Caco-2 (cell line): Measurements from ENCODE around the gene ZIC1. TPM values are rescaled to one million over a fixed set of nuclear protein-coding genes. Genes with fewer than 3 reads are reported as not detected.

Experiments
- BruUV-seq: library from RNA; stranded (reverse); fragments of 400-500 nt; replicated peaks from 2 replicates; lab custom pipeline; 2021; lab: Mats Ljungman, UMichigan
- CTCF ChIA-PET: fragments of 300-600 bp; sonication (Branson Sonifier 250); formaldehyde crosslinking; loops from one replicate; lab custom pipeline; 2022; ENCODE audit warnings: antibody characterized with exemption; lab: Charles Lee
- POLR2A ChIA-PET: fragments of 300-600 bp; sonication (Branson Sonifier 250); formaldehyde crosslinking; loops from one replicate; lab custom pipeline; 2022; ENCODE audit warnings: antibody characterized with exemption; lab: Charles Lee
- DNase-seq, 2 experiments: peaks; one replicate each; pipeline versions ENCODE4 v3.0.0 to v3.0.0-alpha.2; 2020 to 2022
- H3K27me3 ChIP-seq: replicated peaks from 2 replicates; pipeline ENCODE4 v1.6.0; 2011; ENCODE audit warnings: low read length; ENCODE audit not compliant: control insufficient read depth, insufficient read depth
- H3K36me3 ChIP-seq: 2 replicates; pipeline ENCODE4 v1.5.1; 2011; ENCODE audit warnings: low read length; ENCODE audit not compliant: control insufficient read depth, insufficient read depth
- H3K4me1 ChIP-seq: fragments of 250-450 bp; sonication (Bioruptor Pico); 2 replicates; pipeline ENCODE4 v1.5.1; 2020; ENCODE audit warnings: mild to moderate bottlenecking
- H3K4me3 ChIP-seq: 2 replicates; pipeline ENCODE4 v1.5.1; 2011; ENCODE audit warnings: low read depth, mild to moderate bottlenecking, control low read depth, low read length
- H3K9me3 ChIP-seq: fragments of 250-450 bp; sonication (Bioruptor Pico); 2 replicates; pipeline ENCODE4 v1.5.1; 2020; ENCODE audit warnings: mild to moderate bottlenecking, moderate library complexity
- H3K27ac Mint-ChIP-seq: one replicate; pipeline ENCODE4 v1.8.0; 2022; ENCODE audit warnings: mixed read lengths; ENCODE audit not compliant: unreplicated experiment
- H3K27me3 Mint-ChIP-seq: one replicate; pipeline ENCODE4 v1.8.0; 2022; ENCODE audit warnings: mixed read lengths; ENCODE audit not compliant: insufficient read depth, unreplicated experiment
- H3K36me3 Mint-ChIP-seq: one replicate; pipeline ENCODE4 v1.8.0; 2022; ENCODE audit warnings: mild to moderate bottlenecking, mixed read lengths; ENCODE audit not compliant: insufficient read depth, unreplicated experiment
- H3K4me1 Mint-ChIP-seq: one replicate; pipeline ENCODE4 v1.8.0; 2022; ENCODE audit warnings: low read depth, mixed read lengths; ENCODE audit not compliant: unreplicated experiment
- H3K4me3 Mint-ChIP-seq: one replicate; pipeline ENCODE4 v1.8.0; 2022; ENCODE audit warnings: mild to moderate bottlenecking, moderate library complexity, mixed read lengths; ENCODE audit not compliant: unreplicated experiment
- H3K9me3 Mint-ChIP-seq: one replicate; pipeline ENCODE4 v1.8.0; 2022; ENCODE audit warnings: mixed read lengths; ENCODE audit not compliant: unreplicated experiment
- CTCF ChIP-seq, 2 experiments: fragments of 200-600 bp in 1 of 2; IDR thresholded peaks; 1 replicate in 1 of 2; 2 replicates in 1 of 2; pipeline versions ENCODE4 v1.5.1 to v1.8.0; 2011 to 2022; ENCODE audit warnings: antibody characterized with exemption in 1 of 2, control low read depth in 1 of 2, inconsistent platforms in 1 of 2, low read depth in 1 of 2, low read length in 1 of 2, mild to moderate bottlenecking in 1 of 2, moderate library complexity in 1 of 2; ENCODE audit not compliant: insufficient read depth in 1 of 2, severe bottlenecking in 1 of 2, unreplicated experiment in 1 of 2
- intact Hi-C: fragments of 100-400 bp; cut with micrococcal nuclease; formaldehyde crosslinking; loops from one replicate; pipeline ENCODE4 v1.10.0; 2022; ENCODE audit not compliant: unreplicated experiment
- total RNA-seq: library from RNA; stranded (reverse); gene quantifications from 2 replicates; pipeline ENCODE4 v1.2.3, GENCODE V29; 2022

Gene ZIC1
- total RNA-seq, 1 experiment from 2014 or later: not detected

- Histone ChIP-seq H3K4me1 (no peaks in the 10 kb centered on the region), H3K27me3 (no peaks in the 10 kb centered on the region), H3K9me3 (no peaks in the 10 kb centered on the region), H3K4me3 (no peak overlapping the region), H3K36me3 (no peaks in the 10 kb centered on the region)
- no peaks in the 10 kb centered on the region for H3K9me3 Mint-ChIP-seq
- H3K4me3 Mint-ChIP-seq: no peak overlapping the region
- POLR2A ChIA-PET: no interaction called here
- no peaks in the 10 kb centered on the region for H3K36me3 Mint-ChIP-seq
- CTCF ChIA-PET: no interaction called here
- no peak for TF ChIP-seq CTCF (IDR thresholded peaks at IDR 0.05; ENCODE audit: insufficient read depth in 1 of 2, low read depth in 1 of 2, low read length in 1 of 2, severe bottlenecking in 1 of 2, unreplicated experiment in 1 of 2)
- no peaks in the 10 kb centered on the region for H3K4me1 Mint-ChIP-seq
- intact Hi-C loops: no loop called here
- H3K27ac Mint-ChIP-seq: no peak overlapping the region
- DNase-seq: no peak
- no peaks in the 10 kb centered on the region for H3K27me3 Mint-ChIP-seq
- BruUV-seq: no TSS peak
These were observed 17.8 kb downstream of the ZIC1 start for GRCh38 chr3:147426931-147427330.

- Histone ChIP-seq H3K4me1 (no peaks in the 10 kb centered on the region), H3K4me3 (no peak overlapping the region), H3K36me3 (no peaks in the 10 kb centered on the region), H3K9me3 (no peaks in the 10 kb centered on the region), H3K27me3 (no peaks in the 10 kb centered on the region)
- no peaks in the 10 kb centered on the region for H3K36me3 Mint-ChIP-seq
- no TSS peak for BruUV-seq
- no peaks in the 10 kb centered on the region for H3K27me3 Mint-ChIP-seq
- no peaks in the 10 kb centered on the region for H3K9me3 Mint-ChIP-seq
- ChIA-PET CTCF (no interaction called here), POLR2A (no interaction called here)
- DNase-seq: no peak
- no peaks in the 10 kb centered on the region for H3K4me1 Mint-ChIP-seq
- intact Hi-C loops: no loop called here
- no peak overlapping the region for H3K4me3 Mint-ChIP-seq
- TF ChIP-seq CTCF (IDR thresholded peaks at IDR 0.05; ENCODE audit: insufficient read depth in 1 of 2, low read depth in 1 of 2, low read length in 1 of 2, severe bottlenecking in 1 of 2, unreplicated experiment in 1 of 2): no peak
- no peak overlapping the region for H3K27ac Mint-ChIP-seq
These were observed 18.6 kb downstream of the ZIC1 start for GRCh38 chr3:147427746-147428145.

DNA sequence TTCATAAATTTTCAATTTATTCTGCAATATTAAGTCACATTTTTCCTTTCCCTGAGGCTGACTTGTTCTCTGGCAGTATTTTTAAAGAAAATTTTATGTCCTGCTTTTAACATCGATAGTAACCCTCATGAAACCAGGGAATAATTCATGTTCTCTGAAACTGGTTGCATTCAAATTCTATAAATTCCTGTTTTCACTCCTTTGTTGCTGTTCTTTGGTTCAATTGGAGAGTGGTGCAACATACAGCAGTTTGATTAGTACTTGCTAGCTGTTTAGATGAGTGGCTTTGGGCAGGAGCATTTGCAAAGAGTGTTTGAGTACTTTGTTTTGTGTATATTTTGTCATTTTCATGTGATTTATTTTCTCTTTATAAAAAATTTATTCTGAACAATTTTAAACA, 19.2 kb downstream of the ZIC1 start:
- no peak for TF ChIP-seq CTCF (IDR thresholded peaks at IDR 0.05; ENCODE audit: insufficient read depth in 1 of 2, low read depth in 1 of 2, low read length in 1 of 2, severe bottlenecking in 1 of 2, unreplicated experiment in 1 of 2)
- Histone ChIP-seq H3K4me3 (no peak overlapping the region), H3K27me3 (no peaks in the 10 kb centered on the region), H3K36me3 (no peaks in the 10 kb centered on the region), H3K4me1 (no peaks in the 10 kb centered on the region), H3K9me3 (no peaks in the 10 kb centered on the region)
- Mint-ChIP-seq H3K4me1 (no peaks in the 10 kb centered on the region), H3K27ac (no peak overlapping the region), H3K36me3 (no peaks in the 10 kb centered on the region), H3K9me3 (no peaks in the 10 kb centered on the region), H3K4me3 (no peak overlapping the region), H3K27me3 (peaks cover 3% of the 10 kb centered on the region)
- ChIA-PET CTCF (no interaction called here), POLR2A (no interaction called here)
- no TSS peak for BruUV-seq
- intact Hi-C loops: no loop called here
- no peak for DNase-seq
